Measurements from ENCODE around the gene PALM2AKAP2.

GRCh38 chr9:109730228-109730627, 49.8 kb upstream of the PALM2AKAP2 start:
- TF ChIP-seq GATA2 (IDR thresholded peaks at IDR 0.05; ENCODE audit: low read depth, low read length) (no peak), GATA3 (IDR thresholded peaks at IDR 0.05; ENCODE audit: low read depth, low read length) (no peak)

All from SH-SY5Y (cell line).